HG03108 (cell line): ENCODE measurements around the gene MPL.
A peak's percentile ranks its signal among the peaks of the same experiment; 100 is the strongest.

Experiments used
- ATAC-seq: cut with Tn5 transposase; IDR thresholded peaks from one replicate; pipeline ENCODE4 v1.9.1; 2021; ENCODE audit warnings: moderate library complexity; ENCODE audit not compliant: unreplicated experiment

Gene MPL

DNA sequence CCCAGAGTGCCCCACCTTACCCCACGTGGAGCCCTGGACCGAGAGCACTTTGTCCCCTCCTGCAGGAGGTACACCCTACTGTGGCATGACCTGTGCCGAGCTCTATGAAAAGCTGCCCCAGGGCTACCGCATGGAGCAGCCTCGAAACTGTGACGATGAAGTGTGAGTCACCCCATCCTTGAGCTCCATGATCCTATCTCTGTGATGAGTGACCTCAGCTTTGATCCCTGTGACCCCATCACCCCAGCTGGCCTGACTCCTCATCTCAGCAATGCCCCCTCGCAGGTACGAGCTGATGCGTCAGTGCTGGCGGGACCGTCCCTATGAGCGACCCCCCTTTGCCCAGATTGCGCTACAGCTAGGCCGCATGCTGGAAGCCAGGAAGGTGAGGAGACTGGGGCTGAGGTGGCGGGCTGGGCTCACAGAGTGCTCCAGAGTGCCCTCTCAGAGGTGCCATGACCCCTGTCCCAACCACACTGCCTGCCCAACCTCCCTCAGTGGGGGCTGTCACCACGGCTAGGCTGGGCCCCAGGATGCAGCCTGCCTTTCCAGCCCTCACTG is 16.2 kb upstream of the MPL start:
- ATAC-seq: no peak

DNA sequence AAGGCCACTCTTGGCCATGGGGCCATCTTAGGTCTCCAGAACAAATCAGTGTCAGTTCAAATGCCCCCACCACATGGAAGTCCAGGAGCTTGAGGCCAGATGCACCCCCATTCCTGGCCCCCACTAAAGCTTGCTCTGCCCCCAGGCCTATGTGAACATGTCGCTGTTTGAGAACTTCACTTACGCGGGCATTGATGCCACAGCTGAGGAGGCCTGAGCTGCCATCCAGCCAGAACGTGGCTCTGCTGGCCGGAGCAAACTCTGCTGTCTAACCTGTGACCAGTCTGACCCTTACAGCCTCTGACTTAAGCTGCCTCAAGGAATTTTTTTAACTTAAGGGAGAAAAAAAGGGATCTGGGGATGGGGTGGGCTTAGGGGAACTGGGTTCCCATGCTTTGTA is 15.1 kb upstream of the MPL start:
- no peak for ATAC-seq

DNA sequence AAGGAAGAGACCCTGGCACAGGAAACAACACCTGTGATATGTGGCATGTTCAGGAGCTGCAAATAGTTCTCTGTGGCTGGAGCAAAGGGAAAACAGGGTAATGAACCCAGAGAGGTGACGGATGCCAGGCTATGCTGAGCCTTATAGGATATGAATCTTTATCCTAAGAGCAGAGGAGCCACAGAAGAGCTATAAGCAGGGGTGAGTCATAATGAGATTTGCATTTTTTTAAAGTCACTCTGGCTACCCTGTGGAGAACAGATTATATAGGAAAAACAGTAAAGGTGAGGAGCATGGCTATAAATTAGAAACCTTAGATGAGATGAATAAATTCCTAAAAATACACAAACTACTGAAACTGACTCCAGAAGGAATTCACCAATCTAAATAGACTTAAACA is 12.8 kb upstream of the MPL start:
- no peak for ATAC-seq

DNA sequence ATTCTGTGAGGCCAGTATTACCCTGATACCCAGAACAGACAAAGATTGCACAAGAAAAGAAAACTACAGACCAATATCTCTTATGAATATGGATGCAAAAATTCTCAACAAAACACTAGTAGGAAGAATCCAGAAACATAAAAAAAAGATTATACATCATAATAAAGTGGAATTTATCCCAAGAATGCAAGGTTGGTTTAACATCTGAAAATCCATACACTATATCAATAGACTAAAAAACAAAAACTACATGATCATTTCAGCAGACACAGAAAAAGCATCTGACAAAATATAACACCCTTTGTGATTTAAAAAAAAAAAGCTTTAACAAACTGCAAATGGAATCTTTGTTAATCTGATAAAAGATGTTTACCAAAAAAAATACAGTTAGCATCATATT is 12.2 kb upstream of the MPL start:
- ATAC-seq: no peak

DNA sequence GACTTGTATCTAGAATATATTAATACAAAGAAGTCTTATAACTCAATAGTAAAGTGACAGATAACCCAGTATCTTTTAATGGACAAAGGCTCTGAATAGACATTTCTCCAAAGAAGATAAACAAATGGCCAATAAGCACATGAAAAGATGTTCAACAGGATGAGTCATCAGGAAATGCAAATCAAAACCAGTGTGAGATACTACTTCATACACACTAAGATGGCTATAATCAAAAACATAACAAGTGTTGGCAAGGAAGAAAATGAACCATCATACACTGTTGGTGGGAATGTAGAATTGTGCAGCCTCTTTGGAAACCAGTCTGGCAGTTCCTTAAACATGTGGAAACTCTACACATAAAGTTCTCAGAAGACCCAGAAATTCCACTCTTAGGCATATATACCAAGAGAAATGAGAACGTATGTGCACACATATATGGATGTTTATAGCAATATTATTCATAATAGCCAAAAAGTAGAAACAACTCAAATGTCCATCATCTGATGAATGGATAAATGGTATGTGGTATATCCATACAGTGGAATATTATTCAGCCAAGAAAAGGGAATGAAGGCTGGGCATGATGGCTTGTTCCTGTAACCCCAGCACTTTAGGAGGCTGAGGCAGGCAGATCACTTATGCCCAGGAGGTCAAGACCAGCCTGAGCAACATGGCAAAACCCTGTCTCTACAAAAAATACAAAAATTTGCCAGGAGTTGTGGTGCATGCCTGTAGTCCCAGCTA is 9.9 kb upstream of the MPL start:
- ATAC-seq: no peak

DNA sequence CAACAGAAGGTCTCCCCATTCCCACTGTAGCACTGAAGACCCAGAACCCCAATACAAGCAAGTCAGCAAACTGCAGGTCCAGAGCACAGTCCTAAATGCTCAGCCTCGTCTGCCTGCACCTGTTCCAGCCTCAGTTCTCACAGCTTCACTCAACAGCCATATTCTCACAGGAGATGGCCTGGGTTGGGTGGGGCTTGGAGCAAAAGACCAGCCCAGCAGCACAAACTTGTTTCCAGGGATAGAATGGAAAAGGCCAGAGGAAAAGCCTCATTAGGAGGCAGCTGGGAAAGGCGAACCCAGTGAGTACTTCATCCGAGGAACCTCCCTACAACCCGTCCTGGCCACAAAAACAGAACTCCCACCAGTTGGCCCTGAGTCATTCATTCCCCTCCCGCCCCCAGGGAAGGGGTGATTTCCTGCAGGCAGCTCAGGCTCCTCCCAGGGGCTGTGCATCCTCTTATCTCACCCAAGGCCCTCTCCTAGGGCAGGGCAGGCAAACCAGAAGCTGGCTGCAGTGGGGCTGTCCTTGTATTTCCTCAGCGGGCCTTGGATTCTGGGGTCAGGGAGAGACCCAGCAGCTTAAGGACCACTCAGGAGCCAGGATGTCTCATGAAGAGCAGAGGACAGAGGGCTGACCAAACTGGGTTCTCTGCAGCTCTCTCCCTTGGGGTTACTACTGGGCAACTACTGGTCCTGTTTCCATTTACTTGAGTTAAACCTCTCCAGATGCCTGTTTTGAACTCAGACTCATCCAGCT is 7.4 kb upstream of the MPL start:
- ATAC-seq: no peak

DNA sequence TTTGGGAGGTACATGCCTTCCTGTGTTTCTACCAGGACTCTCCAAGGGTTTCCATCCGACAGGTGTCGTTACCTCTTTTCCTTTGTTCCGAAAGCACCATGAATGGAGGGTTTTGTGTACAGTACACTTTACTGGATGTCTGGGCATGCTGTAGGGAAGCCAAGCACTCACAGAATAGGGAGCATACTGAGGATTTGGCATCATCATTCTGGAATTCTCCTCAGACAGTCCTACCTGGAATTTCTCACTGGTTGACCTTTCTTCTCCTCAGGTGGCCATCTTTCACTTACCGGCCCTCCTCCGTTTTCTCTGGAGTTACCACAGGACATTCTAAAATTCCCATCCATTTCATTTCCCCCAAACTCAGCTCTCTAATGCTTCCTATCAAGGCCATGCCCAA is 5.9 kb upstream of the MPL start:
- ATAC-seq: no peak

DNA sequence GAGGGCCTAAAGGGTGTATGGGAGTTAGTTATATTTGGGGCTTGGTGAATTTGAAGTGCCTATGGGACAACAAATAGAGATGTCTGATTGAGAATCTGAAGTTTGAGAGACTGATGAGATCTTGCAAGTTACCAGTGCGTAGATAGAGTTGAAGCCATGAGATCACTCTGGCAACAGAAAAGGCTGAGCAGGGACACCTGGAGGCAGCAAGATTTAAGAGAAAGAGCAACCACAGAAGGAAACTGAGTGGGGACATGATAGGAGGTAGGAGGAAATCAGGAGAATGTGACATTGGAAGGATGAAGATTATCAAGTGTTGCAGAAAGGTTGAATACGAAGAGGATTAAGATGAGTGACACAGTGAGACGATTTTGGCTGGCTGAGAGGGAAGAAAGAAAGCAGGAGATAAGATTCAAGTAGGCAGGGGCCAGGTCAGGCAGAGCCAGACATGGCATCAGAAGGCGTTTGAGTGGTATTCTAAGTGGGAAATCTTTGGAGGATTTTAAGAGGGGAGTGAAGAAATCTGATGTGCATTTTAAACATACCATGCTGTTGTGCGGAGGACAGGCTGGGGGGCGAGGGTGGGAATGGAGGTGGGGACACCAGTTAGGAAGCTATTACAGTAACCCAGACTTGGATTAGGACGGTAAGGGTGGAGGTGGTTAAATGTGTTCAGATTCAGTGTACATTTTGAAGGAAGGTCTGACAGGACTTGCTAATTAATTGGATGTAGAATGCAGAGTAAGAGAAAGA is 3.0 kb upstream of the MPL start:
- no peak for ATAC-seq

DNA sequence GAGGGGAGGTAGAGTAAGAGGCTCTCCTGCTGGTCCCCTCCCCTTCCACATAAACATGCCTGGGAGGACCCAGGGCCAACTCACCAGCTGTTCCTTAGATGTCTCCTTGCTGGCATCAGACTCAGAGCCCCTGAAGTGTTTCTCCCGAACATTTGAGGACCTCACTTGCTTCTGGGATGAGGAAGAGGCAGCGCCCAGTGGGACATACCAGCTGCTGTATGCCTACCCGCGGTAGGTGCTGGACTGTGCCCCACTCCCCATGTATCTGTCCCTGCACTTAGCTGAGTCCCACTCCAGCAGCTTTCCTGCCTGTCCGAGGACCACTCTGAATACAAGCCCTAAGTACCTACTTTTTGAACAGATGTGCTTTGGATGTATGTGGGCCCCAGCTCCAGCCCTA is 383 bp downstream of the MPL start:
- ATAC-seq: no peak

DNA sequence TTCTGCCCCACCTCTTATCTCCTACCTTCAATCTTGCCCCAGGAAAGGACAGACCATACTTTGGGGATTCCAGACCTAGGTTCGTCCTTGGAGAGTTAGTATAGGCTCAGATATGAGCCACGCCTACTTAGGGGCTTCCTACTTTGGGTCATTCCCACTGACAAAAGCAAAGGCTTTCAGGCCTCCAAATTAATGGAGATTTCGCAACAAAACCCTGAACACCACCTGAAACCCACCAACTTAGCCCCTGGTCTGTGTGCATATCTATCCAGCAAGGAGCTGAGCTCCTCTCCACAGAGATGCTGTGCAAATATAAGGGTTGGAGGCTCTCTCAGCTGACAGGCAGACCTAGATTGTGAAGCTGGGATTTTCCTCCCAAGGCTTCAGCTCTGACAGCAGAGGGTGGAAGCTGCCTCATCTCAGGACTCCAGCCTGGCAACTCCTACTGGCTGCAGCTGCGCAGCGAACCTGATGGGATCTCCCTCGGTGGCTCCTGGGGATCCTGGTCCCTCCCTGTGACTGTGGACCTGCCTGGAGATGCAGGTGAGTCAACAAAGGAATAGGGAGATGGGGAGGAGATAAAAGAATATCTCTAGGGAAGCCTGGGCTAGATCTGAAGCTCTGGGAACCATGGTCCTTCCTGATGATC is 2.1 kb downstream of the MPL start:
- no peak for ATAC-seq

DNA sequence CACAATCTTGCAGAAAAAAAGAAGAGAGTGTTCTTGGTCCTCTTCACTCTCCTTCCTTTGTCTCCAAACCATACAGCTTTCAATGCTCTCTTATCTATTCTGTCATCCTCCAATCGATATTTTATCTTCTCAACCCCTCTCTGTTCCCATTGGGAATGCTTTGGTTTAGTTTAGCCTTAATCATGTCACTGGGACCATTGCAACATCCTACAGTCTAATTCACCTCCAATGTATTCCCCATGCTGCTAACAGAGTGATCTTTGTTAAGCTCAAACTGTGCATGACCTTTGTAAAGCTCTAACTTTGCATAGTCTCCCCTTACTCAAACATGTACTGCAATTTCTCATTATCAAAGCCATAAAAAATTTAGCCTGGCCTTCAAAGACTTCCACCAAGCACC is 2.9 kb downstream of the MPL start:
- no peak for ATAC-seq

DNA sequence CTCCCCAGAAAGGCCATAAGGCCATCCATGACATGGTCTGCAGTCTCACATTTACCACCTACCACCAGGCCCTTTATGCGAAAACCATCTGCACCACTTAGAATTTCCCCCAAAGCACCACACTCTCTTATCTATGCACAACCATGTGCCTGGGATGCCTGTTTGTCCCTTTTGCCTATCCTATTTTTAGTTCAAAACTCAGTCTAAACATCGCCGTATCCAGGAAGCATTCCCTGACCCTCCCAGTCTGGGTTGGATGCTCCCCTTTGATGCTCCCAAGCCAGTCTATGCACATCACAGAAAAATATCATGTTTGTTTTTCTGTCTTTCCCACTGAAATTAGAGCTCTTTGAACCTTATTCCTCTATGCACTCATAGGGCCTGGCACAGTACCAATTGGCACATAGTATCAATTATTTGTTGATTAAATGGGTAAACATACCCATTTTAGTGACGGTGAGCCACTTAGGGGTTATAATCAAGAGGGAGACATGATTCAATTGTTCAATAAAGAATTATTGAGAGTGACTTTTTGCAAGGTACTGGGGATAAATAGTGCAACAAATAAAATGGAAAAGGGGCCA is 6.7 kb downstream of the MPL start:
- no peak for ATAC-seq

DNA sequence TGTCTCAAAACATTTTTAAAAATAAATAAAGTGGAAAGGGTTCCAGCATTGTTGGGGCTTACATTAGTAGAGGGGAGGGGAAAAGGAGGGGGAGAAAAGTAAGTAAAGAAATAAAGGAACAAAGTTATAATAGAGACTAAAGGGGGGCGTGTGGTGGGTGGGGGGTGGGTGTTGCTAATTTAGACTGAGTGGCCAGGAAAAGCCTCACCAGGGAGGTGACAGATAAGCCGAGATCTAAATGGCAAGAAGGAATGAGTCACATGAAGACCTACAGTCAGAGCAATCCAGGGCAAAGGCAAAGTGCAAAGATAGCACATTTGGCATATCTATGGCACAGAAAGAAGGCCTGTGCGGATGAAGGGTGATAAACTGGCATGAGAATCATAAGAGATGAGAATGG is 7.5 kb downstream of the MPL start:
- ATAC-seq: no peak

DNA sequence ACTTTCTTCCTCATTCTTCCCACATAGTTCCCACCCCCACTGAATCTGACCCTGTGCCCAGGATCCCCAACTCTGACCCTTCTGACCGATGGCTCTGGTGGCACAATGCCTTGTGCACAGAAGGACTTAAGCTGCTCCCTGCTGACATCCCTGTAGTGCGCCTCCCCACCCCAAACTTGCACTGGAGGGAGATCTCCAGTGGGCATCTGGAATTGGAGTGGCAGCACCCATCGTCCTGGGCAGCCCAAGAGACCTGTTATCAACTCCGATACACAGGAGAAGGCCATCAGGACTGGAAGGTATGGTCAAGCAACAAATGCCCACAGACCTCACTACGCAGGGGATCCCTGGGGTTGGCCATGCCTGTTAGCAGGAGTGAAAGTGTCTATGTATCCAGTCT is 9.0 kb downstream of the MPL start:
- no peak for ATAC-seq

DNA sequence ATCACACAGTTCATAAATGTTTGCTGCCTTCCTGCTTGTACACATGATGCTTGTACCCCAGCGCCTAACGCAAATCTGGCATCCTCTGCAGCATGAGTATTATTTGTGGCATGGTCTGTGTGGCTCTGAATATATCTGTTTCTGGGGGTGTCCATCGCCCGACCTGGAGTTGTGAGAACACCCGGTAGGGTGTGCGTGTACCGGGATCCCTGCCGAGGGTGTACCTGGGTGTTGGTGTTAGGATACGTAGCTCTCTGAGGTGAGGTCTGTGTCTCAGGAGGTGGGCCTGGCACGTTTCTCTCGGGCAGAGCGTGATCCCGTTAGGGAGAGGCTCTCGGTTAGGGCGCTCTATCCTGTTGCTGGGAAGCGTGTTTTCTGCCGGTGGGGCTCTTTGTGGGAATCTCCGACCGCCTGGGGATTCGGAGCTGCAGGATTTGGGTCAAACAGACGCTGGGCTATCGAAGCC is 10.8 kb downstream of the MPL start:
- ATAC-seq: no peak

DNA sequence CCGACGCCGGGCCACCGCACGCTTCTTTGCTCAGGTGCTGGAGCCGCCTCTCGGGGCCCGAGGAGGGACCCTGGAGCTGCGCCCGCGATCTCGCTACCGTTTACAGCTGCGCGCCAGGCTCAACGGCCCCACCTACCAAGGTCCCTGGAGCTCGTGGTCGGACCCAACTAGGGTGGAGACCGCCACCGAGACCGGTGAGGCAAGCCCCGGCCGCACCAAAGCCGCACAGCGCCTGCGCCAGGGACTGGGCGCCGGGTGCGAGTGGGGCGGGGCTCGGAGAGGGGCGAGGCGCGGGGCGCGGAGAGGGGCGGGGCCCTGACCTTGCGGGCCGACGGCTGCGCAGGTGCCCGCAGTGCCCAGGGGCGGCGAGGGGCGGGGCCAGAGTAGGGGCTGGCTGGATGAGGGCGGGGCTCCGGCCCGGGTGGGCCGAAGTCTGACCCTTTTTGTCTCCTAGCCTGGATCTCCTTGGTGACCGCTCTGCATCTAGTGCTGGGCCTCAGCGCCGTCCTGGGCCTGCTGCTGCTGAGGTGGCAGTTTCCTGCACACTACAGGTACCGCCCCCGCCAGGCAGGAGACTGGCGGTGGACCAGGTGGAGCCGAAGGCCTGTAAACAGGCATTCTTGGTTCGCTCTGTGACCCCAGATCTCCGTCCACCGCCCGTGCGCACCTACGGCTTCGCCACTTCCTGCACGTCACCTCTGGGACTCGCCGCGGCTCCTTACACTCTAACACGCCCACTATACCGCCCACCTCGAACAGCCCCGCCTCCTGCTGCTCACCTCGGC is 11.4 kb downstream of the MPL start:
- peak; percentile 65 for ATAC-seq

DNA sequence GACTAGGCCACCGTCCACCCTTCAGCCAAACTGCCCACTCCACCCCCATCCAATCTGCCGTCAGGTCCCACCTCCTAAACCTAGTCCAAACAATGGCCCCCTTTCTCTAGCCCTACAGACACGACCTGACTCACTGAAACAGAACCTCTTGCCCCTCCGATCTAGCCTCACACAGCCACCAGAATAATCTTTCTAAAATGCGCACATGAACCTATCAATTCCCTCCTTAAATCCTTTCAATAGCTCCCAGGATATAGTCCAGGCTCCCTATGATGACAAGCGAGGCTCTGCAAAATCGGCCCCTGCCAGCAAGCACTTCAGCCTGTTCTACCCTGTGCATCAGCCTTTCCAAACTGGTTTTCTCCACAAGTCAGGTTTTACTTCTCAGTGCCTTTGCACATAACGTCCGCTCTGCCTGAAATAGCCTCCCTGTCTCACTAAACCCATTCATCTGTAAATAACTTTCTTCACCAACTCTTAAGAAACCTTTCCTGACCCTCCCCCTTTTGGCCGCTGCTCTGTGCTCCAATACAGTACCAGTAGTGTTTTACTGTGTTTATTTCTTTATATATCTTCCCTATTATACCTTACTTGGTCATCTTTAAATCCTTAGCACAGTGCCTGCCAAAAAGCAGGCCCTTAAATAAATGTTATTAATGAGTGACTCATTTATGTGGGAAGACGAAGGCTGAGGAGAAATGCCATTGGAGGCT is 12.1 kb downstream of the MPL start:
- ATAC-seq: no peak

DNA sequence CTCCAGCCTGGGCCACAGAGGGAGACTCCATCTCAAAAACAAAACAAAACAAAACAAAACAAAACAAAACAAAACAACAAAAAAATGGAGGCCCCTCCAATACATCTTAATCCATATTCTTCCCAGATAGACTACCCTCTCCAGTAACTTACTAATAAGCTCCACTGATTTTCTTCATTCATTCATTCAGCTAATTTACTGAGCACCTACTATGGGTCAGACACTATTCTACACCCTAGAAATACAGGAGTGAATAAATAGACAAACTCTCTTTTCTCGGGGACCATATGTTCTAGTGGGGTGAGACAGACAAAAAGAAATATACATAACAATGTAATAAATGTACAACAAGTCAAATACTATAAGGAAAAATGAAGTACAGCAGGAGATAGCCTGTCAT is 13.4 kb downstream of the MPL start:
- no peak for ATAC-seq
